Endodermal cell (in vitro differentiated cells): Measurements from ENCODE around the gene NEK6. TPM values are rescaled to one million over a fixed set of nuclear protein-coding genes. Genes with fewer than 3 reads are reported as not detected.

Experiments
- DNase-seq: peaks from one replicate; pipeline ENCODE4 v3.0.0-alpha.2; 2017
- H3K27ac ChIP-seq: 2 replicates; pipeline ENCODE4 v1.5.1; 2013; ENCODE audit warnings: mild to moderate bottlenecking, low read depth, low read length, moderate library complexity
- H3K27me3 ChIP-seq: 2 replicates; pipeline ENCODE4 v1.6.1; 2013; ENCODE audit warnings: mild to moderate bottlenecking, low read length, moderate library complexity; ENCODE audit not compliant: insufficient read depth, control insufficient read depth, poor library complexity, severe bottlenecking
- H3K36me3 ChIP-seq: 2 replicates; pipeline ENCODE4 v1.7.0; 2013; ENCODE audit warnings: mild to moderate bottlenecking, low read length, moderate library complexity; ENCODE audit not compliant: control insufficient read depth, insufficient read depth
- H3K4me1 ChIP-seq: one replicate; pipeline ENCODE4 v1.7.0; 2013; ENCODE audit warnings: low read length; ENCODE audit not compliant: control insufficient read depth, insufficient read depth
- H3K4me3 ChIP-seq: 2 replicates; pipeline ENCODE4 v1.5.1; 2013; ENCODE audit warnings: mild to moderate bottlenecking, low read length, moderate library complexity
- H3K9ac ChIP-seq: 2 replicates; pipeline ENCODE4 v1.6.1; 2013; ENCODE audit warnings: mild to moderate bottlenecking, low read length, moderate library complexity; ENCODE audit not compliant: poor library complexity, severe bottlenecking; ENCODE audit errors: extremely low read depth
- H3K9me3 ChIP-seq: 2 replicates; pipeline ENCODE4 v1.6.1; 2013; ENCODE audit warnings: mild to moderate bottlenecking, low read length, moderate library complexity; ENCODE audit not compliant: control insufficient read depth
- H3K27ac Mint-ChIP-seq: 2 replicates; pipeline ENCODE4 v1.8.0; 2020; ENCODE audit warnings: mixed read lengths
- H3K27me3 Mint-ChIP-seq: 2 replicates; pipeline ENCODE4 v1.8.0; 2021; ENCODE audit warnings: mild to moderate bottlenecking, mixed read lengths; ENCODE audit not compliant: insufficient read depth
- H3K36me3 Mint-ChIP-seq: 2 replicates; pipeline ENCODE4 v1.8.0; 2020; ENCODE audit warnings: low read depth, mixed read lengths
- H3K4me1 Mint-ChIP-seq: 2 replicates; pipeline ENCODE4 v1.8.0; 2020; ENCODE audit warnings: mixed read lengths
- H3K4me3 Mint-ChIP-seq: 2 replicates; pipeline ENCODE4 v1.8.0; 2020; ENCODE audit warnings: mild to moderate bottlenecking, moderate library complexity, mixed read lengths
- H3K9me3 Mint-ChIP-seq: 2 replicates; pipeline ENCODE4 v1.8.0; 2020; ENCODE audit warnings: mild to moderate bottlenecking, mixed read lengths
- CTCF ChIP-seq: fragments of 200-600 bp; sonication (generic); conservative IDR thresholded peaks from 2 replicates; pipeline ENCODE4 v1.5.0; 2021; ENCODE audit warnings: antibody characterized with exemption, mild to moderate bottlenecking
- WGBS, 2 experiments: methylation state at CpG; one replicate each; pipeline versions ENCODE4 v1.1.5 to v1.1.7; 2013; ENCODE audit warnings: missing lambda C conversion rate in 2 of 2, mixed read lengths in 1 of 2; ENCODE audit not compliant: insufficient coverage in 1 of 2, insufficient read length in 1 of 2; 5-methylcytosine and 5-hydroxymethylcytosine counted together
- total RNA-seq, 2 donors: library from RNA; stranded (reverse); fragmentation: NEBNext Ultra II Directional in 1 of 2; extraction: Animal tissue kit (Norgen Biotek cat#: 25700) in 1 of 2; gene quantifications; 2 replicates in 1 of 2; 3 replicates in 1 of 2; pipeline ENCODE4 v1.2.1, GENCODE V29; 2021

The NEK6 gene
- total RNA-seq, 2 donors from 2014 or later, result 17.1 to 32.5 TPM

- H3K4me1 Mint-ChIP-seq, result no peaks in the 10 kb centered on the region
- no peak for TF ChIP-seq CTCF
- H3K9ac ChIP-seq, result no peak overlapping the region
- 88 to 94% methylated on average over 1 to 4 of the region's 4 CpGs for WGBS, 2 experiments
- H3K36me3 ChIP-seq, result no peaks in the 10 kb centered on the region
- H3K4me1 ChIP-seq, result no peaks in the 10 kb centered on the region
- no peaks in the 10 kb centered on the region for H3K9me3 Mint-ChIP-seq
- H3K27ac Mint-ChIP-seq, result no peak overlapping the region
- no peaks in the 10 kb centered on the region for H3K9me3 ChIP-seq
- H3K4me3 Mint-ChIP-seq, result no peak overlapping the region
- H3K27me3 Mint-ChIP-seq, result no peaks in the 10 kb centered on the region
- no peak overlapping the region for H3K27ac ChIP-seq
- no peak overlapping the region for H3K4me3 ChIP-seq
- peak; percentile 26 for DNase-seq
- no peaks in the 10 kb centered on the region for H3K36me3 Mint-ChIP-seq
- no peaks in the 10 kb centered on the region for H3K27me3 ChIP-seq
Observed at GRCh38 chr9:124222109-124222508, 35.6 kb upstream of the NEK6 start.

GRCh38 chr9:124222918-124223720 lies 34.6 kb upstream of the NEK6 start:
- H3K9ac ChIP-seq, result no peak overlapping the region
- no peak overlapping the region for H3K4me3 Mint-ChIP-seq
- no peaks in the 10 kb centered on the region for H3K36me3 Mint-ChIP-seq
- no peaks in the 10 kb centered on the region for H3K36me3 ChIP-seq
- no peaks in the 10 kb centered on the region for H3K9me3 ChIP-seq
- peak; percentile 25 for DNase-seq
- no peaks in the 10 kb centered on the region for H3K27me3 Mint-ChIP-seq
- no peaks in the 10 kb centered on the region for H3K4me1 ChIP-seq
- H3K9me3 Mint-ChIP-seq, result no peaks in the 10 kb centered on the region
- no peak for TF ChIP-seq CTCF
- H3K27ac Mint-ChIP-seq, result no peak overlapping the region
- no peaks in the 10 kb centered on the region for H3K27me3 ChIP-seq
- no peak overlapping the region for H3K27ac ChIP-seq
- WGBS, 2 experiments, result 80 to 82% methylated on average over 3 to 10 of the region's 10 CpGs
- H3K4me1 Mint-ChIP-seq, result no peaks in the 10 kb centered on the region
- H3K4me3 ChIP-seq, result no peak overlapping the region

DNA sequence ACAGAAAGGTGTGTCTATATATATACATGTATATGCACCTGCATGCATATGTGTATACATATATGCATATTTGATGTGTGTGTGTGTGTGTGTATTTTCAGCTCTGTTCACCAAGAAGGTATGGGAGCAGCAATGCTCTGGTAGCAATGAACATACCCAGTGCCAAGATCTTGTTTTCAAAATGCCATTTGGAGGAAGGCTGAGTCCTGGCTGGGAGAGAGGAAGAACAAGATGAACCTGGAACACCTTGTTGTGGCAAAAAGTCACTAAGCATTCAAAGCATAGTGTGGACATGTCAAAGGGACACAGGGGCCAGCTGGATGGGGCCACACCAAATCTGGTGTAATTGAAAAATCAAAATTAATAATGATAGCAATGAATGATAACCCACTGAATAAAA lies 31.8 kb upstream of the NEK6 start:
- H3K9me3 Mint-ChIP-seq, result no peaks in the 10 kb centered on the region
- H3K27ac Mint-ChIP-seq, result no peak overlapping the region

More for the DNA sequence above, 31.8 kb upstream of the NEK6 start:
- no peaks in the 10 kb centered on the region for H3K36me3 ChIP-seq
- no peaks in the 10 kb centered on the region for H3K4me1 ChIP-seq
- no peaks in the 10 kb centered on the region for H3K36me3 Mint-ChIP-seq
- H3K27me3 ChIP-seq, result no peaks in the 10 kb centered on the region
- H3K4me3 ChIP-seq, result no peak overlapping the region
- H3K27me3 Mint-ChIP-seq, result no peaks in the 10 kb centered on the region
- no peak overlapping the region for H3K9ac ChIP-seq
- no peak for TF ChIP-seq CTCF
- DNase-seq, result no peak
- H3K4me3 Mint-ChIP-seq, result no peak overlapping the region
- H3K27ac ChIP-seq, result no peak overlapping the region
- H3K9me3 ChIP-seq, result no peaks in the 10 kb centered on the region
- H3K4me1 Mint-ChIP-seq, result no peaks in the 10 kb centered on the region
